Measurements from ENCODE around the gene EGFL7. TPM values are rescaled to one million over a fixed set of nuclear protein-coding genes. Genes with fewer than 3 reads are reported as not detected.

EGFL7 gene
- 36.2 to 58.7 TPM (median 55.2 TPM) in 5 replicates for total RNA-seq (2022; extraction: Qiagen RNA extraction; ENCODE audit: low read depth)

GRCh38 chr9:136662656-136663581 is at the start of gene EGFL7:
EGFL7 (plus strand) TSS chr9:136662916; CDS start chr9:136668283, 5,367 bp downstream.

GRCh38 chr9:136686794-136687711 is 24.3 kb downstream of the EGFL7 start, which contains the start of gene AGPAT2:
AGPAT2 (minus strand) TSS chr9:136687457; CDS start chr9:136687357, 100 bp downstream.

GRCh38 chr9:136711751-136712689 is 49.3 kb downstream of the EGFL7 start, which contains the start of gene DIPK1B:
DIPK1B (plus strand) TSS chr9:136712572; CDS start chr9:136712666, 94 bp downstream.

Other genes with a start within 250 kb of the EGFL7 start
- 14.2 to 20.7 TPM (median 19.7 TPM) in 5 replicates for gene INPP5E, start 223.1 kb upstream of the EGFL7 start, total RNA-seq (2022; extraction: Qiagen RNA extraction; ENCODE audit: low read depth)
- 49.6 to 61.9 TPM (median 60.6 TPM) in 5 replicates for gene SEC16A, start 179.9 kb upstream of the EGFL7 start, total RNA-seq (2022; extraction: Qiagen RNA extraction; ENCODE audit: low read depth)
- gene NOTCH1, start 116.9 kb upstream of the EGFL7 start, total RNA-seq (2022; extraction: Qiagen RNA extraction; ENCODE audit: low read depth) = 8.3 to 12.4 TPM (median 10.8 TPM) in 5 replicates
- gene AGPAT2, start 24.5 kb downstream of the EGFL7 start, total RNA-seq (2022; extraction: Qiagen RNA extraction; ENCODE audit: low read depth) = 68.2 to 110 TPM (median 105 TPM) in 5 replicates
- gene DIPK1B, start 49.7 kb downstream of the EGFL7 start, total RNA-seq (2022; extraction: Qiagen RNA extraction; ENCODE audit: low read depth) = 6.9 to 9.6 TPM (median 9.4 TPM) in 5 replicates
- not detected in 5 replicates for gene LCN10, start 80.0 kb downstream of the EGFL7 start, total RNA-seq (2022; extraction: Qiagen RNA extraction; ENCODE audit: low read depth)
- not detected in 5 replicates for gene LCN6, start 85.6 kb downstream of the EGFL7 start, total RNA-seq (2022; extraction: Qiagen RNA extraction; ENCODE audit: low read depth)
- not detected in 5 replicates for gene LCN8, start 95.3 kb downstream of the EGFL7 start, total RNA-seq (2022; extraction: Qiagen RNA extraction; ENCODE audit: low read depth)
- not detected in 5 replicates for gene LCN15, start 101.6 kb downstream of the EGFL7 start, total RNA-seq (2022; extraction: Qiagen RNA extraction; ENCODE audit: low read depth)
- 64.6 to 80.7 TPM (median 74.2 TPM) in 5 replicates for gene TMEM141, start 128.4 kb downstream of the EGFL7 start, total RNA-seq (2022; extraction: Qiagen RNA extraction; ENCODE audit: low read depth)
- 0.15 to 0.72 TPM (median 0.44 TPM) in 5 replicates for gene CCDC183, start 133.4 kb downstream of the EGFL7 start, total RNA-seq (2022; extraction: Qiagen RNA extraction; ENCODE audit: low read depth)
- gene RABL6, start 145.0 kb downstream of the EGFL7 start, total RNA-seq (2022; extraction: Qiagen RNA extraction; ENCODE audit: low read depth) = 58.9 to 86.1 TPM (median 79.5 TPM) in 5 replicates
- 4.0 to 4.7 TPM (median 4.2 TPM) in 5 replicates for gene AJM1, start 179.6 kb downstream of the EGFL7 start, total RNA-seq (2022; extraction: Qiagen RNA extraction; ENCODE audit: low read depth)
- gene PHPT1, start 186.5 kb downstream of the EGFL7 start, total RNA-seq (2022; extraction: Qiagen RNA extraction; ENCODE audit: low read depth) = 285 to 343 TPM (median 299 TPM) in 5 replicates
- 2.5 to 5.8 TPM (median 3.1 TPM) in 5 replicates for gene MAMDC4, start 189.4 kb downstream of the EGFL7 start, total RNA-seq (2022; extraction: Qiagen RNA extraction; ENCODE audit: low read depth)
- 428 to 545 TPM (median 458 TPM) in 5 replicates for gene EDF1, start 203.4 kb downstream of the EGFL7 start, total RNA-seq (2022; extraction: Qiagen RNA extraction; ENCODE audit: low read depth)
- 43.8 to 69.5 TPM (median 59.1 TPM) in 5 replicates for gene TRAF2, start 223.6 kb downstream of the EGFL7 start, total RNA-seq (2022; extraction: Qiagen RNA extraction; ENCODE audit: low read depth)